Endodermal cell (in vitro differentiated cells): ENCODE measurements around the gene SNAP29. TPM values are rescaled to one million over a fixed set of nuclear protein-coding genes. Genes with fewer than 3 reads are reported as not detected.
"Not testable (repeated sequence)": the region's sequence is repeated elsewhere in the genome, so short reads cannot be mapped to it uniquely, and the experiment has no call there.

Source experiments
- DNase-seq: peaks from one replicate; pipeline ENCODE4 v3.0.0-alpha.2; 2017
- H3K27ac ChIP-seq: 2 replicates; pipeline ENCODE4 v1.5.1; 2013; ENCODE audit warnings: mild to moderate bottlenecking, low read depth, low read length, moderate library complexity
- H3K27me3 ChIP-seq: 2 replicates; pipeline ENCODE4 v1.6.1; 2013; ENCODE audit warnings: mild to moderate bottlenecking, low read length, moderate library complexity; ENCODE audit not compliant: insufficient read depth, control insufficient read depth, poor library complexity, severe bottlenecking
- H3K36me3 ChIP-seq: 2 replicates; pipeline ENCODE4 v1.7.0; 2013; ENCODE audit warnings: mild to moderate bottlenecking, low read length, moderate library complexity; ENCODE audit not compliant: control insufficient read depth, insufficient read depth
- H3K4me1 ChIP-seq: one replicate; pipeline ENCODE4 v1.7.0; 2013; ENCODE audit warnings: low read length; ENCODE audit not compliant: control insufficient read depth, insufficient read depth
- H3K4me3 ChIP-seq: 2 replicates; pipeline ENCODE4 v1.5.1; 2013; ENCODE audit warnings: mild to moderate bottlenecking, low read length, moderate library complexity
- H3K9ac ChIP-seq: 2 replicates; pipeline ENCODE4 v1.6.1; 2013; ENCODE audit warnings: mild to moderate bottlenecking, low read length, moderate library complexity; ENCODE audit not compliant: poor library complexity, severe bottlenecking; ENCODE audit errors: extremely low read depth
- H3K9me3 ChIP-seq: 2 replicates; pipeline ENCODE4 v1.6.1; 2013; ENCODE audit warnings: mild to moderate bottlenecking, low read length, moderate library complexity; ENCODE audit not compliant: control insufficient read depth
- H3K27ac Mint-ChIP-seq: 2 replicates; pipeline ENCODE4 v1.8.0; 2020; ENCODE audit warnings: mixed read lengths
- H3K27me3 Mint-ChIP-seq: 2 replicates; pipeline ENCODE4 v1.8.0; 2021; ENCODE audit warnings: mild to moderate bottlenecking, mixed read lengths; ENCODE audit not compliant: insufficient read depth
- H3K36me3 Mint-ChIP-seq: 2 replicates; pipeline ENCODE4 v1.8.0; 2020; ENCODE audit warnings: low read depth, mixed read lengths
- H3K4me1 Mint-ChIP-seq: 2 replicates; pipeline ENCODE4 v1.8.0; 2020; ENCODE audit warnings: mixed read lengths
- H3K4me3 Mint-ChIP-seq: 2 replicates; pipeline ENCODE4 v1.8.0; 2020; ENCODE audit warnings: mild to moderate bottlenecking, moderate library complexity, mixed read lengths
- H3K9me3 Mint-ChIP-seq: 2 replicates; pipeline ENCODE4 v1.8.0; 2020; ENCODE audit warnings: mild to moderate bottlenecking, mixed read lengths
- CTCF ChIP-seq: fragments of 200-600 bp; sonication (generic); conservative IDR thresholded peaks from 2 replicates; pipeline ENCODE4 v1.5.0; 2021; ENCODE audit warnings: antibody characterized with exemption, mild to moderate bottlenecking
- WGBS, 2 experiments: methylation state at CpG; one replicate each; pipeline versions ENCODE4 v1.1.5 to v1.1.7; 2013; ENCODE audit warnings: missing lambda C conversion rate in 2 of 2, mixed read lengths in 1 of 2; ENCODE audit not compliant: insufficient coverage in 1 of 2, insufficient read length in 1 of 2; 5-methylcytosine and 5-hydroxymethylcytosine counted together
- total RNA-seq, 2 donors: library from RNA; stranded (reverse); fragmentation: NEBNext Ultra II Directional in 1 of 2; extraction: Animal tissue kit (Norgen Biotek cat#: 25700) in 1 of 2; gene quantifications; 2 replicates in 1 of 2; 3 replicates in 1 of 2; pipeline ENCODE4 v1.2.1, GENCODE V29; 2021

Gene SNAP29
- total RNA-seq, 2 donors from 2014 or later: 16.5 to 21.8 TPM

GRCh38 chr22:20937031-20937793 lies 78.4 kb downstream of the SNAP29 start:
- Mint-ChIP-seq H3K27ac (peak overlapping the region; percentile 30), H3K36me3 (peaks cover 53% of the 10 kb centered on the region), H3K27me3 (no peaks in the 10 kb centered on the region), H3K9me3 (no peaks in the 10 kb centered on the region), H3K4me1 (peaks cover 14% of the 10 kb centered on the region), H3K4me3 (peak overlapping the region; percentile 13)
- Histone ChIP-seq H3K4me3 (peak overlapping the region; percentile 14), H3K4me1 (no peaks in the 10 kb centered on the region), H3K9me3 (no peaks in the 10 kb centered on the region), H3K36me3 (peaks cover 64% of the 10 kb centered on the region), H3K27ac (no peak overlapping the region), H3K27me3 (no peaks in the 10 kb centered on the region), H3K9ac (no peak overlapping the region)
- no peak for DNase-seq
- 82 to 87% methylated on average over 6 to 12 of the region's 12 CpGs for WGBS, 2 experiments
- TF ChIP-seq CTCF: no peak

GRCh38 chr22:20937794-20938671 lies 79.2 kb downstream of the SNAP29 start:
- H3K27me3 Mint-ChIP-seq: no peaks in the 10 kb centered on the region
- H3K4me1 Mint-ChIP-seq: peaks cover 14% of the 10 kb centered on the region
- DNase-seq: no peak
- H3K36me3 Mint-ChIP-seq: peaks cover 55% of the 10 kb centered on the region
- Histone ChIP-seq H3K9me3 (no peaks in the 10 kb centered on the region), H3K9ac (no peak overlapping the region), H3K4me3 (peak overlapping the region; percentile 14), H3K27me3 (no peaks in the 10 kb centered on the region), H3K27ac (no peak overlapping the region), H3K4me1 (no peaks in the 10 kb centered on the region), H3K36me3 (peaks cover 68% of the 10 kb centered on the region)
- WGBS, 2 experiments: 91 to 93% methylated on average over 7 of the region's 8 CpGs
- TF ChIP-seq CTCF: no peak
- H3K9me3 Mint-ChIP-seq: no peaks in the 10 kb centered on the region
- peak overlapping the region; percentile 13 for H3K4me3 Mint-ChIP-seq
- H3K27ac Mint-ChIP-seq: peak overlapping the region; percentile 30

DNA sequence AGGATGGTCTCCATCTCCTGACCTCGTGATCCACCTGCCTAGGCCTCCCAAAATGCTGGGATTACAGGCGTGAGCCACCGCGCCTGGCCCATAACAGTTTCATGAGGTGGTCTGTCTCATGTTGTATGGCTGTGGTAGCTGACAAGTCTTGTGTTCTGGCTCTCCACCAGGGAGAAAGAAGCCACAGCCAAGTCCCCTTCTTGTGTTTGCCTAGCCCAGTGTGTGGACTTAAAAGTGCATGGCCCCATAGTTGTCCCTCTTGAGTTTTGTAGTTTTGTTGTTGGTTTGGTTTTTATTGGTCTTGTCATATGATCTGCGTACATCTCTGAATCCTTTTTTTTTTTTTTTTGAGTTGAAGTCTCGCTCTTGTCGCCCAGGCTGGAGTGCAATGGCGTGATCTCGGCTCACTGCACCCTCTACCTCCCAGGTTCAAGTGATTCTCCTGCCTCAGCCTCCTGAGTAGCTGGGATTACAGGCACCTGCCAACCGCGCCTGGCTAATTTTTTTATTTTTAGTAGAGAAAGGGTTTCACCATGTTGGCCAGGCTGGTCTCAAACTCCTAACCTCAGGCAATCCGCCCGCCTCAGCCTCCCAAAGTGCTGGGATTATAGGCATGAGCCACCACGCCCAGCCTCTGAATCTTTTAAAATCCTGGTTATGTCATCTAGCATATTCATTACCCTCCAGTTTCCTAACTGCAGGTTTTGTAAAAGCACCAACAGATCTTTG lies 80.8 kb downstream of the SNAP29 start:
- H3K36me3 Mint-ChIP-seq: peaks cover 51% of the 10 kb centered on the region
- DNase-seq, H3K27ac ChIP-seq, H3K9ac ChIP-seq, H3K27me3 ChIP-seq, H3K27me3 Mint-ChIP-seq, H3K4me1 ChIP-seq, H3K4me3 ChIP-seq, H3K9me3 Mint-ChIP-seq, H3K27ac Mint-ChIP-seq, H3K9me3 ChIP-seq, H3K4me3 Mint-ChIP-seq: not testable (repeated sequence)
- WGBS, 2 experiments: 92 to 97% methylated on average over 8 to 14 of the region's 14 CpGs
- H3K36me3 ChIP-seq: peaks cover 64% of the 10 kb centered on the region
- H3K4me1 Mint-ChIP-seq: peaks cover 14% of the 10 kb centered on the region
